ENCODE measurements around the gene CENPA. TPM values are rescaled to one million over a fixed set of nuclear protein-coding genes. Genes with fewer than 3 reads are reported as not detected.
"Not testable (repeated sequence)": the region's sequence is repeated elsewhere in the genome, so short reads cannot be mapped to it uniquely, and the experiment has no call there.

The CENPA gene
- total RNA-seq, 1 experiment from 2014 or later = 45.8 TPM

DNA sequence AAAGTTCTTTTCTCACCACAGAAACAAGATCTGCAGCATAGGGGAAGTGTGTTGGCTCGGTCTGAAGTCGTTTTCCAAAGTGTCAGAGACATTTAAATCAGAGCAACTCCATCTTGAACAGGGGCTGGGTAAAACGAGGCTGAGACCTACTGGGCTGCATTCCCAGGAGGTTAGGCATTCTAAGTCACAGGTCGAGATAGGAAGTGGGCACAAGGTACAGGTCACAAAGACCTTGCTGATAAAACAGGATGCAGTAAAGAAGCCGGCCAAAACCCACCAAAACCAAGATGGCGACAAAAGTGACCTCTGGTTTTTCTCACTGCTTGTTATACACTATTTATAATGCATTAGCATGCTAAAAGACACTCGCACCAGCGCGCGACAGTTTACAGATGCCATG, 24.9 kb upstream of the CENPA start:
- POLR2A ChIA-PET = interaction anchor here (1.1 kb wide), 1 partner anchor 10 kb away, joined by 3 read pairs; no protein-coding TSS in a partner anchor
- RAD21 ChIA-PET (ENCODE audit: low non-redundant PET in 1 of 2, low total read pairs in 2 of 2, uncharacterized antibody in 2 of 2, unreplicated experiment in 2 of 2); CTCF ChIA-PET: not testable (repeated sequence)

DNA sequence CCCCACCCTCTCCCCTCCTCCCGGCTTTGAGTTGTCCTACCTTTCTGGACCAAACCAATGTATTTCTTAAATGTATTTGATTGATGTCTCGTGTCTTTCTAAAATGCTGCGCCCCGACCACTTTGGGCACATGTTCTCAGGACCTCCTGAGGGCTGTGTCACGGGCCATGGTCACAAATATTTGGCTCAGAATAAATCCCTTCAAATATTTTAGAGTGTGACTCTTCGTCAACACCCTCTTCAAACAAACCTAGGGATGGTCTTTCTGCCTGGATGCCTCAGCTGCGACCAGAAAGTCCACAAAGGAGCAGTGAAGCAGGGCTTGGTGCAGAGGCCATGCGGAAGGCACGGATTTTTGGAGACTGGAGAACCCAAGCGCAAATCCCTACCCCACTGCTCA, 22.8 kb upstream of the CENPA start:
- no peaks in the 10 kb centered on the region for H3K27me3 ChIP-seq (ENCODE audit: insufficient read depth, low read length)
- H3K4me1 ChIP-seq (ENCODE audit: control insufficient read depth in 1 of 2, insufficient read depth in 2 of 2, low read length in 2 of 2) = peaks cover 48 to 63% of the 10 kb centered on the region in 2 experiments
- intact Hi-C loops (cut with micrococcal nuclease) = no loop called here
- POLR2A ChIA-PET = interaction anchor here (1.2 kb wide), 1 partner anchor 8 kb away, joined by 3 read pairs; no protein-coding TSS in a partner anchor
- H3K4me2 ChIP-seq (ENCODE audit: low read length) = peak overlapping the region; percentile 99
- no peaks in the 10 kb centered on the region for H3K9me3 ChIP-seq (ENCODE audit: control insufficient read depth in 1 of 2, insufficient read depth in 1 of 2, low read depth in 1 of 2, low read length in 2 of 2)
- no peak overlapping the region for H2AFZ ChIP-seq (ENCODE audit: low read depth, low read length, poor library complexity, severe bottlenecking)
- CTCF ChIA-PET = no interaction called here
- H3K4me3 ChIP-seq (replicated peaks in 1 of 2; ENCODE audit: low read depth in 1 of 2, low read length in 2 of 2) = no peak overlapping the region
- H3K27ac ChIP-seq (ENCODE audit: low read depth, low read length) = no peak overlapping the region
- H3K9me2 ChIP-seq (ENCODE audit: insufficient read depth) = no peaks in the 10 kb centered on the region
- TF ChIP-seq POLR2A (IDR thresholded peaks at IDR 0.05; ENCODE audit: borderline replicate concordance, extremely low read depth, insufficient read depth, insufficient read length) (no peak), POLR2AphosphoS5 (IDR thresholded peaks at IDR 0.05; ENCODE audit: low read depth, low read length) (no peak)
- RAD21 ChIA-PET (ENCODE audit: low non-redundant PET in 1 of 2, low total read pairs in 2 of 2, uncharacterized antibody in 2 of 2, unreplicated experiment in 2 of 2) = no interaction called here
- H4K20me1 ChIP-seq (ENCODE audit: insufficient read depth) = no peaks in the 10 kb centered on the region
- H3K9ac ChIP-seq (ENCODE audit: low read length) = no peak overlapping the region
- peaks cover 40% of the 10 kb centered on the region for H3K79me2 ChIP-seq (ENCODE audit: insufficient read depth, low read length)
- DNase-seq (ENCODE audit: low read depth, low spot score) = no peak
- no peaks in the 10 kb centered on the region for H3K36me3 ChIP-seq (ENCODE audit: control insufficient read depth in 1 of 2, insufficient read depth in 2 of 2, low read length in 2 of 2)
- BruUV-seq (replicated peaks) = no TSS peak
- no peak for ATAC-seq

More for the DNA sequence above, 24.9 kb upstream of the CENPA start:
- H4K20me1 ChIP-seq (ENCODE audit: insufficient read depth); H3K27ac ChIP-seq (ENCODE audit: low read depth, low read length); H3K36me3 ChIP-seq (ENCODE audit: control insufficient read depth in 1 of 2, insufficient read depth in 2 of 2, low read length in 2 of 2); H3K4me2 ChIP-seq (ENCODE audit: low read length); H3K9me2 ChIP-seq (ENCODE audit: insufficient read depth); H3K9me3 ChIP-seq (ENCODE audit: control insufficient read depth in 1 of 2, insufficient read depth in 1 of 2, low read depth in 1 of 2, low read length in 2 of 2); H3K4me3 ChIP-seq (replicated peaks in 1 of 2; ENCODE audit: low read depth in 1 of 2, low read length in 2 of 2); DNase-seq (ENCODE audit: low read depth, low spot score); ATAC-seq; H3K9ac ChIP-seq (ENCODE audit: low read length); BruUV-seq (replicated peaks); H3K27me3 ChIP-seq (ENCODE audit: insufficient read depth, low read length); H2AFZ ChIP-seq (ENCODE audit: low read depth, low read length, poor library complexity, severe bottlenecking); intact Hi-C loops (cut with micrococcal nuclease): not testable (repeated sequence)
- peaks cover 19% of the 10 kb centered on the region for H3K79me2 ChIP-seq (ENCODE audit: insufficient read depth, low read length)
- peaks cover 35 to 62% of the 10 kb centered on the region in 2 experiments for H3K4me1 ChIP-seq (ENCODE audit: control insufficient read depth in 1 of 2, insufficient read depth in 2 of 2, low read length in 2 of 2)

Measured in HCT116 (cell line).